ENCODE results near the gene NELFB. TPM values are rescaled to one million over a fixed set of nuclear protein-coding genes. Genes with fewer than 3 reads are reported as not detected.

The NELFB gene
- total RNA-seq, 2 donors from 2014 or later = 37.2 to 40.6 TPM

GRCh38 chr9:137302118-137302448 lies 47.0 kb downstream of the NELFB start, which contains the start of gene NRARP:
NRARP (minus strand) TSS chr9:137302271; CDS start chr9:137301928, 343 bp downstream.
- TF ChIP-seq CTCF (IDR thresholded peaks at IDR 0.05) = no peak
- Histone ChIP-seq H3K4me1 (ENCODE audit: control insufficient read depth in 1 of 2, low read depth in 2 of 2) (peaks cover 30 to 40% of the 10 kb centered on the region in 2 donors), H3K4me3 (peak within 1 kb of the TSS; percentile 73), H3K9me3 (no peaks in the 10 kb centered on the region), H3K36me3 (no peaks in the 10 kb centered on the region), H3K27ac (no peak within 1 kb of the TSS), H3K27me3 (replicated peaks; ENCODE audit: insufficient read depth) (peaks cover 12% of the 10 kb centered on the region)
- DNase-seq (ENCODE audit: low spot score) (peak; percentile 38), ATAC-seq (ENCODE audit: insufficient number of reproducible peaks, low FRiP score, low read depth) (peak; percentile 54)

- ATAC-seq (ENCODE audit: insufficient number of reproducible peaks, low FRiP score, low read depth) (peak; percentile 4), DNase-seq (ENCODE audit: low spot score) (no peak)
- H3K4me1 ChIP-seq (ENCODE audit: control insufficient read depth in 1 of 2, low read depth in 2 of 2) = peaks cover 30 to 40% of the 10 kb centered on the region in 2 donors
- peak overlapping the region; percentile 67 for H3K4me3 ChIP-seq
- H3K36me3 ChIP-seq = no peaks in the 10 kb centered on the region
- peak; percentile 49 for TF ChIP-seq CTCF (IDR thresholded peaks at IDR 0.05)
- no peaks in the 10 kb centered on the region for H3K9me3 ChIP-seq
- peaks cover 12% of the 10 kb centered on the region for H3K27me3 ChIP-seq (replicated peaks; ENCODE audit: insufficient read depth)
- no peak overlapping the region for H3K27ac ChIP-seq
These were observed 47.5 kb downstream of the NELFB start for GRCh38 chr9:137302449-137303150.

- peaks cover 30 to 40% of the 10 kb centered on the region in 2 donors for H3K4me1 ChIP-seq (ENCODE audit: control insufficient read depth in 1 of 2, low read depth in 2 of 2)
- no peak for ATAC-seq (ENCODE audit: insufficient number of reproducible peaks, low FRiP score, low read depth)
- no peaks in the 10 kb centered on the region for H3K36me3 ChIP-seq
- peaks cover 12% of the 10 kb centered on the region for H3K27me3 ChIP-seq (replicated peaks; ENCODE audit: insufficient read depth)
- TF ChIP-seq CTCF (IDR thresholded peaks at IDR 0.05) = no peak
- H3K9me3 ChIP-seq = no peaks in the 10 kb centered on the region
- H3K4me3 ChIP-seq = peak overlapping the region; percentile 67
- no peak for DNase-seq (ENCODE audit: low spot score)
- no peak overlapping the region for H3K27ac ChIP-seq
These were observed 48.2 kb downstream of the NELFB start for GRCh38 chr9:137303151-137303892.

- no peaks in the 10 kb centered on the region for H3K36me3 ChIP-seq
- no peak overlapping the region for H3K4me3 ChIP-seq
- DNase-seq (ENCODE audit: low spot score) (no peak), ATAC-seq (ENCODE audit: insufficient number of reproducible peaks, low FRiP score, low read depth) (no peak)
- no peaks in the 10 kb centered on the region for H3K9me3 ChIP-seq
- H3K4me1 ChIP-seq (ENCODE audit: control insufficient read depth in 1 of 2, low read depth in 2 of 2) = peaks cover 30 to 40% of the 10 kb centered on the region in 2 donors
- peaks cover 9% of the 10 kb centered on the region for H3K27me3 ChIP-seq (replicated peaks; ENCODE audit: insufficient read depth)
- no peak for TF ChIP-seq CTCF (IDR thresholded peaks at IDR 0.05)
- no peak overlapping the region for H3K27ac ChIP-seq
These were observed 48.8 kb downstream of the NELFB start for GRCh38 chr9:137303893-137304382.

- DNase-seq (ENCODE audit: low spot score) = no peak
- Histone ChIP-seq H3K27ac (peak overlapping the region in 1 of 2 donors; percentile 27), H3K27me3 (replicated peaks; ENCODE audit: insufficient read depth) (peaks cover 4% of the 10 kb centered on the region), H3K4me3 (peak overlapping the region; percentile 68), H3K9me3 (no peaks in the 10 kb centered on the region), H3K4me1 (ENCODE audit: control insufficient read depth in 1 of 2, low read depth in 2 of 2) (peaks cover 30 to 40% of the 10 kb centered on the region in 2 donors), H3K36me3 (no peaks in the 10 kb centered on the region)
- no peak for TF ChIP-seq CTCF (IDR thresholded peaks at IDR 0.05)
- ATAC-seq (ENCODE audit: insufficient number of reproducible peaks, low FRiP score, low read depth) = no peak
These were observed 49.4 kb downstream of the NELFB start for GRCh38 chr9:137304383-137305059.
